Activated CD4-positive, alpha-beta T cell treated with anti-CD3 and anti-CD28 coated beads for 36 hours (primary cell): ENCODE measurements around the gene GATAD1. TPM values are rescaled to one million over a fixed set of nuclear protein-coding genes. Genes with fewer than 3 reads are reported as not detected.
"Not testable (repeated sequence)": the region's sequence is repeated elsewhere in the genome, so short reads cannot be mapped to it uniquely, and the experiment has no call there.

Source experiments
- ATAC-seq: fragments of 200-7000 bp; cut with Tn5 transposase; one replicate; pipeline ENCODE4 v1.10.0; 2021; ENCODE audit warnings: mild to moderate bottlenecking, moderate library complexity
- CTCF ChIA-PET: fragments of 350-600 bp; sonication (Branson Sonifier 250); formaldehyde crosslinking; loops from one replicate; lab custom pipeline; 2021; ENCODE audit warnings: antibody characterized with exemption; lab: Charles Lee
- POLR2A ChIA-PET: fragments of 350-600 bp; sonication (Branson Sonifier 250); formaldehyde crosslinking; loops from one replicate; lab custom pipeline; 2021; ENCODE audit warnings: antibody characterized with exemption, inconsistent platforms; lab: Charles Lee
- DNase-seq: peaks from one replicate; pipeline ENCODE4 v3.0.0-alpha.2; 2020
- H3K27ac Mint-ChIP-seq: one replicate; pipeline ENCODE4 v1.8.0; 2021; ENCODE audit warnings: mixed read lengths
- H3K27me3 Mint-ChIP-seq: one replicate; pipeline ENCODE4 v1.8.0; 2021; ENCODE audit warnings: mixed read lengths
- H3K36me3 Mint-ChIP-seq: one replicate; pipeline ENCODE4 v1.8.0; 2021; ENCODE audit warnings: low read depth, mixed read lengths
- H3K4me1 Mint-ChIP-seq: one replicate; pipeline ENCODE4 v1.8.0; 2021; ENCODE audit warnings: mixed read lengths
- H3K4me3 Mint-ChIP-seq: one replicate; pipeline ENCODE4 v1.8.0; 2021; ENCODE audit warnings: mild to moderate bottlenecking, moderate library complexity, mixed read lengths
- H3K9me3 Mint-ChIP-seq: one replicate; pipeline ENCODE4 v1.8.0; 2021; ENCODE audit warnings: low read depth, mixed read lengths
- intact Hi-C, 2 experiments: fragments of 100-400 bp; cut with DNase I in 1 of 2; cut with micrococcal nuclease in 1 of 2; formaldehyde crosslinking; loops; one replicate each; pipeline versions ENCODE4 v1.14.2 to v1.15.1; 2022 to 2024; cut with DNase I, micrococcal nuclease
- total RNA-seq, 2 experiments: library from RNA; stranded (reverse); gene quantifications; one replicate each; pipeline ENCODE4 v1.2.3, GENCODE V29; 2021

The GATAD1 gene
- total RNA-seq, 2 experiments from 2014 or later: 18.4 to 19.0 TPM

GRCh38 chr7:92437956-92438491 lies 9.3 kb upstream of the GATAD1 start:
- DNase-seq (no peak), ATAC-seq (no peak)
- Mint-ChIP-seq H3K4me3 (no peak overlapping the region), H3K27ac (no peak overlapping the region), H3K9me3 (no peaks in the 10 kb centered on the region), H3K4me1 (no peaks in the 10 kb centered on the region), H3K36me3 (no peaks in the 10 kb centered on the region), H3K27me3 (no peaks in the 10 kb centered on the region)
- intact Hi-C loops: no loop called here
- ChIA-PET CTCF (interaction anchor here (0.6 to 1.0 kb wide), 4 partner anchors 8 to 23 kb away, joined by 3 to 8 read pairs (median 4); partner anchors contain the start of gene GATAD1), POLR2A (no interaction called here)

- H3K27ac Mint-ChIP-seq, H3K4me3 Mint-ChIP-seq, CTCF ChIA-PET, H3K36me3 Mint-ChIP-seq, ATAC-seq, H3K27me3 Mint-ChIP-seq, POLR2A ChIA-PET, DNase-seq, H3K4me1 Mint-ChIP-seq, H3K9me3 Mint-ChIP-seq: not testable (repeated sequence)
- intact Hi-C loops: loop anchor here in 1 of 2 experiments (10.0 kb wide), 1 partner anchor 1178 kb away; the partner anchor contains the start of gene FZD1
These were observed 4.6 kb upstream of the GATAD1 start for GRCh38 chr7:92442720-92443119.

- ChIA-PET POLR2A (interaction anchor here (1.4 to 2.7 kb wide), 5 partner anchors 22 to 314 kb away, joined by 3 to 12 read pairs (median 6); partner anchors contain the start of genes ANKIB1, CYP51A1, KRIT1 and PEX1), CTCF (interaction anchor here (0.5 to 4.8 kb wide), 36 partner anchors 9 to 667 kb away, joined by 3 to 93 read pairs (median 4); partner anchors contain the start of genes ANKIB1, CYP51A1, KRIT1 and LRRD1)
- Mint-ChIP-seq H3K9me3 (no peaks in the 10 kb centered on the region), H3K27ac (peak overlapping the region; percentile 84), H3K4me1 (peaks cover 15% of the 10 kb centered on the region), H3K36me3 (peaks cover 23% of the 10 kb centered on the region), H3K4me3 (peak overlapping the region; percentile 86), H3K27me3 (no peaks in the 10 kb centered on the region)
- intact Hi-C loops: loop anchor here (1.0 to 10.0 kb wide), 15 partner anchors 23 to 1364 kb away; partner anchors contain the start of genes ANKIB1 (in 2 of the 2), CYP51A1 (in 2 of the 2), KRIT1 (in 2 of the 2) and LRRD1 (in 2 of the 2)
- DNase-seq (no peak), ATAC-seq (no peak)
These were observed 375 bp upstream of the GATAD1 start for GRCh38 chr7:92446869-92447344.

GRCh38 chr7:92448205-92448747 lies 994 bp downstream of the GATAD1 start:
- ChIA-PET CTCF (interaction anchor here (0.6 to 4.8 kb wide), 17 partner anchors 10 to 619 kb away, joined by 3 to 93 read pairs (median 9); partner anchors contain the start of genes ANKIB1, CYP51A1, KRIT1 and LRRD1), POLR2A (interaction anchor here (0.6 to 2.7 kb wide), 10 partner anchors 24 to 1632 kb away, joined by 3 to 12 read pairs (median 6); partner anchors contain the start of genes ANKIB1, CYP51A1, KRIT1 and PEX1)
- intact Hi-C loops: loop anchor here (1.0 to 10.0 kb wide), 5 partner anchors 80 to 1183 kb away; partner anchors contain the start of genes ANKIB1 (in 1 of the 2), FZD1 (in 1 of the 2), KRIT1 (in 1 of the 2) and PEX1 (in 1 of the 2)
- Mint-ChIP-seq H3K36me3 (peaks cover 23% of the 10 kb centered on the region), H3K4me1 (peaks cover 15% of the 10 kb centered on the region), H3K27me3 (no peaks in the 10 kb centered on the region), H3K9me3 (no peaks in the 10 kb centered on the region), H3K27ac (peak overlapping the region; percentile 84), H3K4me3 (peak overlapping the region; percentile 86)
- ATAC-seq (peak; percentile 54), DNase-seq (peak; percentile 77)

- no peak overlapping the region for H3K27ac Mint-ChIP-seq
- no peak overlapping the region for H3K4me3 Mint-ChIP-seq
- H3K27me3 Mint-ChIP-seq: no peaks in the 10 kb centered on the region
- CTCF ChIA-PET: no interaction called here
- intact Hi-C loops: no loop called here
- no peak for DNase-seq
- no peak for ATAC-seq
- H3K4me1 Mint-ChIP-seq: peaks cover 9% of the 10 kb centered on the region
- H3K36me3 Mint-ChIP-seq: peaks cover 32% of the 10 kb centered on the region
- no peaks in the 10 kb centered on the region for H3K9me3 Mint-ChIP-seq
- POLR2A ChIA-PET: no interaction called here
These were observed 4.4 kb downstream of the GATAD1 start for GRCh38 chr7:92451645-92452044.

GRCh38 chr7:92456236-92456635 lies 9.0 kb downstream of the GATAD1 start:
- POLR2A ChIA-PET: no interaction called here
- Mint-ChIP-seq H3K27ac (no peak overlapping the region), H3K27me3 (no peaks in the 10 kb centered on the region), H3K36me3 (peaks cover 13% of the 10 kb centered on the region), H3K4me1 (no peaks in the 10 kb centered on the region), H3K4me3 (no peak overlapping the region), H3K9me3 (no peaks in the 10 kb centered on the region)
- no peak for DNase-seq
- intact Hi-C loops: no loop called here
- no peak for ATAC-seq
- CTCF ChIA-PET: no interaction called here

- ChIA-PET CTCF (interaction anchor here (0.6 to 2.5 kb wide), 6 partner anchors 13 to 774 kb away, joined by 3 to 24 read pairs (median 6); partner anchors contain the start of gene GATAD1), POLR2A (no interaction called here)
- H3K9me3 Mint-ChIP-seq: no peaks in the 10 kb centered on the region
- no peak overlapping the region for H3K27ac Mint-ChIP-seq
- H3K27me3 Mint-ChIP-seq: no peaks in the 10 kb centered on the region
- no peak for ATAC-seq
- no peak for DNase-seq
- no peaks in the 10 kb centered on the region for H3K4me1 Mint-ChIP-seq
- intact Hi-C loops: loop anchor here in 1 of 2 experiments (5.0 kb wide), 1 partner anchor 283 kb away; the partner anchor contains the start of gene LRRD1
- H3K4me3 Mint-ChIP-seq: no peak overlapping the region
- peaks cover 4% of the 10 kb centered on the region for H3K36me3 Mint-ChIP-seq
These were observed 12.8 kb downstream of the GATAD1 start for GRCh38 chr7:92460109-92460508.

GRCh38 chr7:92460510-92460909 lies 13.2 kb downstream of the GATAD1 start:
- ChIA-PET CTCF (interaction anchor here (0.6 to 2.5 kb wide), 12 partner anchors 10 to 774 kb away, joined by 3 to 24 read pairs (median 4); partner anchors contain the start of gene GATAD1), POLR2A (no interaction called here)
- ATAC-seq (no peak), DNase-seq (no peak)
- peaks cover 4% of the 10 kb centered on the region for H3K36me3 Mint-ChIP-seq
- H3K4me1 Mint-ChIP-seq: no peaks in the 10 kb centered on the region
- intact Hi-C loops: loop anchor here in 1 of 2 experiments (5.0 kb wide), 1 partner anchor 283 kb away; the partner anchor contains the start of gene LRRD1
- H3K9me3 Mint-ChIP-seq: no peaks in the 10 kb centered on the region
- no peak overlapping the region for H3K27ac Mint-ChIP-seq
- no peak overlapping the region for H3K4me3 Mint-ChIP-seq
- H3K27me3 Mint-ChIP-seq: no peaks in the 10 kb centered on the region

GRCh38 chr7:92461027-92462003 lies 14.0 kb downstream of the GATAD1 start:
- POLR2A ChIA-PET: no interaction called here
- H3K9me3 Mint-ChIP-seq: no peaks in the 10 kb centered on the region
- no peaks in the 10 kb centered on the region for H3K27me3 Mint-ChIP-seq
- no peaks in the 10 kb centered on the region for H3K4me1 Mint-ChIP-seq
- intact Hi-C loops: loop anchor here (1.0 to 5.0 kb wide), 2 partner anchors 37 to 284 kb away; partner anchors contain the start of gene LRRD1 (in 1 of the 2)
- no peak overlapping the region for H3K4me3 Mint-ChIP-seq
- H3K36me3 Mint-ChIP-seq: peaks cover 4% of the 10 kb centered on the region
- ATAC-seq: peak; percentile 74
- H3K27ac Mint-ChIP-seq: no peak overlapping the region
- DNase-seq: peak; percentile 56
- CTCF ChIA-PET: interaction anchor here (0.6 to 2.5 kb wide), 16 partner anchors 11 to 611 kb away, joined by 3 to 24 read pairs (median 3); partner anchors contain the start of gene GATAD1

GRCh38 chr7:92462560-92462959 lies 15.3 kb downstream of the GATAD1 start:
- DNase-seq (no peak), ATAC-seq (no peak)
- Mint-ChIP-seq H3K36me3 (peaks cover 1% of the 10 kb centered on the region), H3K4me3 (no peak overlapping the region), H3K4me1 (no peaks in the 10 kb centered on the region), H3K27me3 (no peaks in the 10 kb centered on the region), H3K27ac (no peak overlapping the region), H3K9me3 (peaks cover 2% of the 10 kb centered on the region)
- POLR2A ChIA-PET: no interaction called here
- intact Hi-C loops: loop anchor here in 1 of 2 experiments (5.0 kb wide), 1 partner anchor 285 kb away; the partner anchor contains the start of gene LRRD1
- CTCF ChIA-PET: interaction anchor here (2.5 kb wide), 1 partner anchor 15 kb away, joined by 24 read pairs; the partner anchor contains the start of gene GATAD1
